K562 (cell line): Measurements from ENCODE around the gene CENPC. TPM values are rescaled to one million over a fixed set of nuclear protein-coding genes. Genes with fewer than 3 reads are reported as not detected.

Source experiments
- ARNT ChIP-seq, 2 experiments: fragments of 450-650 bp; IDR thresholded peaks; 2 replicates each; pipeline ENCODE4 v1.6.1; 2016; ENCODE audit warnings: mild to moderate bottlenecking in 1 of 2
- BRD4 ChIP-seq: fragments of 200-600 bp; sonication (generic); IDR thresholded peaks from 2 replicates; pipeline ENCODE4 v1.6.1; 2017; ENCODE audit warnings: inconsistent platforms
- CHD2 ChIP-seq: IDR thresholded peaks from 2 replicates; pipeline ENCODE4 v1.6.1; 2011; ENCODE audit warnings: low read depth, low read length
- ELF4 ChIP-seq: fragments of 450-650 bp; formaldehyde crosslinking; IDR thresholded peaks from 2 replicates; pipeline ENCODE4 v1.4.0; 2022; ENCODE audit warnings: missing genetic modification characterization
- FIP1L1 ChIP-seq: fragments of 200-400 bp; formaldehyde crosslinking; IDR thresholded peaks from 2 replicates; pipeline ENCODE4 v1.6.1; 2018; ENCODE audit warnings: mild to moderate bottlenecking, low read depth, low read length; ENCODE audit not compliant: poor library complexity, severe bottlenecking
- FOXM1 ChIP-seq, 2 experiments: fragments of 450-650 bp in 1 of 2; sonication (generic) in 1 of 2; formaldehyde crosslinking in 1 of 2; IDR thresholded peaks; 2 replicates each; pipeline versions ENCODE4 v1.6.1 to v1.9.0; 2017 to 2022; ENCODE audit warnings: low read depth in 2 of 2, mild to moderate bottlenecking in 2 of 2, missing genetic modification reagents in 1 of 2, moderate library complexity in 1 of 2
- GABPA ChIP-seq: fragments of 200-800 bp; sonication (Bioruptor generic); conservative IDR thresholded peaks from 2 replicates; pipeline ENCODE4 v1.6.1; 2016; ENCODE audit warnings: low read depth, missing genetic modification characterization, missing compliant biosample characterization
- GATAD2A ChIP-seq: fragments of 450-650 bp; IDR thresholded peaks from 2 replicates; pipeline ENCODE4 v1.6.1; 2017
- HDGF ChIP-seq: fragments of 450-650 bp; IDR thresholded peaks from 2 replicates; pipeline ENCODE4 v1.6.1; 2016
- NFATC3 ChIP-seq: fragments of 450-650 bp; IDR thresholded peaks from 2 replicates; pipeline ENCODE4 v1.6.1; 2017; ENCODE audit warnings: mild to moderate bottlenecking
- NFXL1 ChIP-seq: fragments of 450-650 bp; formaldehyde crosslinking; IDR thresholded peaks from 2 replicates; pipeline ENCODE4 v1.4.0; 2021; ENCODE audit warnings: mild to moderate bottlenecking
- NUFIP1 ChIP-seq: fragments of 450-650 bp; IDR thresholded peaks from 2 replicates; pipeline ENCODE4 v1.6.1; 2018; ENCODE audit not compliant: partially characterized antibody
- POLR2G ChIP-seq: fragments of 200-400 bp; formaldehyde crosslinking; IDR thresholded peaks from 2 replicates; pipeline ENCODE4 v1.6.1; 2017; ENCODE audit warnings: low read depth, mild to moderate bottlenecking, antibody characterized with exemption, low read length, moderate library complexity
- PPARD ChIP-seq: fragments of 250-450 bp; sonication (Bioruptor Pico); IDR thresholded peaks from 2 replicates; pipeline ENCODE4 v1.8.0; 2022; ENCODE audit warnings: inconsistent platforms, mild to moderate bottlenecking, moderate library complexity
- RUNX1 ChIP-seq: sonication (generic); IDR thresholded peaks from 2 replicates; pipeline ENCODE4 v1.6.1; 2016; ENCODE audit warnings: antibody characterized with exemption, low read depth
- SMARCA4 ChIP-seq: fragments of 450-650 bp; IDR thresholded peaks from 2 replicates; pipeline ENCODE4 v1.6.1; 2016
- SMARCB1 ChIP-seq: IDR thresholded peaks from 2 replicates; pipeline ENCODE4 v1.6.1; 2011; ENCODE audit warnings: improper control_type of control experiment, low read depth; ENCODE audit not compliant: insufficient read length
- SRF ChIP-seq, 2 experiments: fragments of 250-450, 450-650 bp in 1 of 2; sonication (Bioruptor Pico) in 1 of 2; sonication (generic) in 1 of 2; formaldehyde crosslinking; IDR thresholded peaks; 2 replicates each; pipeline versions ENCODE4 v1.5.0 to v1.5.1; 2020 to 2022; ENCODE audit warnings: mild to moderate bottlenecking in 1 of 2, missing genetic modification reagents in 1 of 2
- SUPT5H ChIP-seq: fragments of 450-650 bp; IDR thresholded peaks from 2 replicates; pipeline ENCODE4 v1.6.1; 2016
- TRIM28 ChIP-seq: fragments of 450-650 bp; IDR thresholded peaks from 2 replicates; pipeline ENCODE4 v1.6.1; 2017
- VEZF1 ChIP-seq: fragments of 200-800 bp; sonication (Bioruptor generic); IDR thresholded peaks from 2 replicates; pipeline ENCODE4 v1.6.1; 2017; ENCODE audit warnings: missing genetic modification characterization, missing compliant biosample characterization
- XRCC5 ChIP-seq: fragments of 200-400 bp; formaldehyde crosslinking; IDR thresholded peaks from 2 replicates; pipeline ENCODE4 v1.6.1; 2017; ENCODE audit warnings: low read depth, mild to moderate bottlenecking, low read length
- YBX1 ChIP-seq: fragments of 450-650 bp; IDR thresholded peaks from 2 replicates; pipeline ENCODE4 v1.7.1; 2016; ENCODE audit warnings: mild to moderate bottlenecking
- ZFP1 ChIP-seq: fragments of 450-650 bp; formaldehyde crosslinking; IDR thresholded peaks from 2 replicates; pipeline ENCODE4 v1.4.0; 2020; ENCODE audit warnings: mild to moderate bottlenecking, mixed read lengths
- ZNF175 ChIP-seq: fragments of 200-800 bp; sonication (Bioruptor generic); IDR thresholded peaks from 2 replicates; pipeline ENCODE4 v1.6.1; 2016; ENCODE audit warnings: low read depth, mild to moderate bottlenecking, missing genetic modification characterization, missing compliant biosample characterization
- ZNF444 ChIP-seq: fragments of 250-450 bp; sonication (Bioruptor Pico); IDR thresholded peaks from 2 replicates; pipeline ENCODE4 v1.4.0; 2020; ENCODE audit warnings: mild to moderate bottlenecking, moderate library complexity
- ZNF707 ChIP-seq: fragments of 250-450 bp; sonication (Bioruptor Pico); conservative IDR thresholded peaks from 2 replicates; pipeline ENCODE4 v1.8.0; 2022; ENCODE audit warnings: inconsistent platforms, mild to moderate bottlenecking, moderate library complexity
- polyA plus RNA-seq, 8 experiments: library from polyadenylated mRNA; depleted of rRNA in 4 of 8; stranded (reverse) in 5 of 8; unstranded in 3 of 8; fragments of >200 nt; fragmentation: Nextera tagmentation in 2 of 8; fragmentation: Illumina TruSeq in 1 of 8; extraction: Ambion mirVana in 2 of 8; extraction: Trizol in 1 of 8; gene quantifications; 2 replicates each; pipeline versions ENCODE4 v1.2.1 to v1.2.3, GENCODE V29; 2011 to 2014; ENCODE audit warnings: inconsistent platforms in 1 of 8, missing spikeins in 1 of 8
- total RNA-seq, 7 experiments: library from RNA; depleted of rRNA in 6 of 7; stranded (reverse); fragments of >200 nt in 6 of 7; fragmentation: Illumina TruSeq in 2 of 7; extraction: Trizol in 2 of 7; gene quantifications; 2 replicates each; pipeline versions ENCODE4 v1.2.1 to v1.2.3, GENCODE V29; 2011 to 2021; ENCODE audit warnings: low replicate concordance in 1 of 7
- TF ChIP-seq, protein P1 (sequence below): sonication (generic); IDR thresholded peaks from 2 replicates; pipeline ENCODE4 v1.6.1; 2016
- TF ChIP-seq, protein P2 (sequence below): sonication (generic); formaldehyde crosslinking; IDR thresholded peaks from 2 replicates; pipeline ENCODE4 v1.8.1; 2023; ENCODE audit warnings: mild to moderate bottlenecking, missing genetic modification reagents

The CENPC gene
- total and polyA plus RNA-seq, 9 of the 15 experiments (the other 6 are each of a cell fraction or from before 2014, with no cell fraction given), result 18.1 to 48.5 (median 30.8) TPM

DNA sequence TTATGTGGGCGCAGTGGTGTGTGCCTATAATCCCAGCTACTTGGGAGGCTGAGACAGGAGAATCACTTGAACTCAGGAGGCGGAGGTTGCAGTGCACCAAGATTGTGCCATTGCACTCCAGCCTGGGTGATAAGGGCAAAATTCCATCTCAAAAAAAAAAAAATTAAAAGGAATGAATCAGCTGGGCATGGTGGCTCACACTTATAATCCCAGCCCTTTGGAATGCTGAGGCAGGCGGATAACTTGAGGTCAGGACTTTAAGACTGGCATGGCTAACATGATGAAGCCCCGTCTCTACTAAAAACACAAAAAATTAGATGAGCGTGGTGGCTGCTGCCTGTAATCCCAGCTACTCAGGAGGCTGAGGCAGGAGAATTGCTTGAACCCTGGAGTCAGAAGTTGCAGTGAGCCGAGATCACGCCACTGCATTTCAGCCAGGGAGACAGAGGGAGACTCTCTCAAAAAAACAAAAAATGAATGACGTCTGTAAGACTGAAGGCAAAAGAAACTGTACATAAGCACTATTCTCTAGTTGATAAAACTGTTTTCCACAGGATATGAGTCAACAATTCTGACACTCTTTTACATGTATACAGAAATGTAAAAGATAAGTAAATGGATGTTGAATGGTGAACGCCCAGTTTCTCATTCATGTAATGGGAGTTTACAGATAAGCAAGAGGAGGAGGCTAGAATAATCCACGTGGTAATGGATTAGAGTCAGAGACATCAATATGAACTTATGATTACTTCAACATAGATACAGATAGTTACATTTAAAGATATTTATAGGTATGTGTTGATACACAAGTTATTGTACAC lies 22.2 kb downstream of the CENPC start (continued):
- no peak for TF ChIP-seq ZNF707 (CRISPR knock-in tag)
- peak; percentile 76; the same call in 1 of the 2 replicates for TF ChIP-seq NFATC3
- no peak for TF ChIP-seq CHD2
- TF ChIP-seq ZFP1 (CRISPR knock-in tag), result no peak
- peak; percentile 82 for TF ChIP-seq TRIM28
- peak; percentile 47; the same call in 1 of the 2 replicates for TF ChIP-seq HDGF
- TF ChIP-seq SMARCA4, result peak; percentile 94
- TF ChIP-seq YBX1, result no peak
- TF ChIP-seq ZNF175 (CRISPR knock-in tag), result peak; percentile 53; the same call in 1 of the 2 replicates
- TF ChIP-seq POLR2G, result no peak
- TF ChIP-seq SRF (CRISPR knock-in tag; IDR thresholded peaks at IDR 0.05), result no peak
- no peak for TF ChIP-seq GATAD2A
- no peak for TF ChIP-seq ELF4 (CRISPR knock-in tag)
- TF ChIP-seq BRD4, result 0 out of 2 replicates have a peak, but pooled peaks have one; percentile 21
- TF ChIP-seq NFXL1 (CRISPR knock-in tag), result no peak
- TF ChIP-seq SUPT5H, result 0 out of 2 replicates have a peak, but pooled peaks have one; percentile 50
- TF ChIP-seq FOXM1 (IDR thresholded peaks at IDR 0.05; ENCODE audit: low read depth), result peak; percentile 74
- no peak for TF ChIP-seq FOXM1 (CRISPR knock-in tag; IDR thresholded peaks at IDR 0.05; ENCODE audit: low read depth)
- TF ChIP-seq NUFIP1, result no peak
- TF ChIP-seq, protein P1, sequence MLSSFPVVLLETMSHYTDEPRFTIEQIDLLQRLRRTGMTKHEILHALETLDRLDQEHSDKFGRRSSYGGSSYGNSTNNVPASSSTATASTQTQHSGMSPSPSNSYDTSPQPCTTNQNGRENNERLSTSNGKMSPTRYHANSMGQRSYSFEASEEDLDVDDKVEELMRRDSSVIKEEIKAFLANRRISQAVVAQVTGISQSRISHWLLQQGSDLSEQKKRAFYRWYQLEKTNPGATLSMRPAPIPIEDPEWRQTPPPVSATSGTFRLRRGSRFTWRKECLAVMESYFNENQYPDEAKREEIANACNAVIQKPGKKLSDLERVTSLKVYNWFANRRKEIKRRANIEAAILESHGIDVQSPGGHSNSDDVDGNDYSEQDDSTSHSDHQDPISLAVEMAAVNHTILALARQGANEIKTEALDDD, result peak; percentile 55
- TF ChIP-seq XRCC5, result no peak
- no peak for TF ChIP-seq FIP1L1
- TF ChIP-seq RUNX1, result no peak
- TF ChIP-seq GABPA (tag), result peak; percentile 51
- no peak for TF ChIP-seq PPARD (CRISPR knock-in tag)
- TF ChIP-seq SMARCB1, result no peak
- peak in 1 of 2 experiments; percentile 81; a peak in 1 of 4 replicates for TF ChIP-seq ARNT (IDR thresholded peaks at IDR 0.05)
- TF ChIP-seq VEZF1 (CRISPR knock-in tag), result peak; percentile 10; the same call in 1 of the 2 replicates
- TF ChIP-seq ZNF444 (CRISPR knock-in tag), result no peak
- TF ChIP-seq, protein P2, sequence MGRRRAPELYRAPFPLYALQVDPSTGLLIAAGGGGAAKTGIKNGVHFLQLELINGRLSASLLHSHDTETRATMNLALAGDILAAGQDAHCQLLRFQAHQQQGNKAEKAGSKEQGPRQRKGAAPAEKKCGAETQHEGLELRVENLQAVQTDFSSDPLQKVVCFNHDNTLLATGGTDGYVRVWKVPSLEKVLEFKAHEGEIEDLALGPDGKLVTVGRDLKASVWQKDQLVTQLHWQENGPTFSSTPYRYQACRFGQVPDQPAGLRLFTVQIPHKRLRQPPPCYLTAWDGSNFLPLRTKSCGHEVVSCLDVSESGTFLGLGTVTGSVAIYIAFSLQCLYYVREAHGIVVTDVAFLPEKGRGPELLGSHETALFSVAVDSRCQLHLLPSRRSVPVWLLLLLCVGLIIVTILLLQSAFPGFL (CRISPR knock-in tag), result no peak
